ENCODE measurements around the gene KLRC4. TPM values are rescaled to one million over a fixed set of nuclear protein-coding genes. Genes with fewer than 3 reads are reported as not detected.

The KLRC4 gene
- total and polyA plus RNA-seq, 2 of the 4 experiments (the other 2 are of a cell fraction) = not detected

GRCh38 chr12:10457760-10458159, 48.2 kb upstream of the KLRC4 start:
- Histone ChIP-seq H2AFZ (replicated peaks; ENCODE audit: low read length, poor library complexity) (no peak overlapping the region), H4K8ac (ENCODE audit: low read depth in 2 of 2, low read length in 2 of 2) (no peak overlapping the region), H3K36me3 (ENCODE audit: control insufficient read depth, insufficient read depth, low read length) (no peaks in the 10 kb centered on the region), H3K4me2 (ENCODE audit: low read depth, low read length) (no peak overlapping the region), H3K23ac (ENCODE audit: low read depth, low read length) (no peak overlapping the region), H3K4me1 (ENCODE audit: control insufficient read depth, insufficient read depth, low read length) (no peaks in the 10 kb centered on the region), H3K27ac (ENCODE audit: insufficient read depth, low read length) (no peak overlapping the region), H3K9me3 (ENCODE audit: control insufficient read depth, insufficient read depth, low read length) (peaks cover 6% of the 10 kb centered on the region), H2AK5ac (ENCODE audit: low read depth, low read length) (no peak overlapping the region), H3K79me1 (ENCODE audit: low read depth in 1 of 2, low read length in 2 of 2) (no peaks in the 10 kb centered on the region), H2AK9ac (replicated peaks; ENCODE audit: low read depth, low read length, poor library complexity) (no peak overlapping the region), H4K20me1 (ENCODE audit: insufficient read depth, low read length) (no peaks in the 10 kb centered on the region), H4K91ac (ENCODE audit: insufficient read depth, low read depth, low read length) (no peak overlapping the region), H3K4me3 (ENCODE audit: insufficient read depth, low read depth, low read length) (no peak overlapping the region), H3K14ac (replicated peaks; ENCODE audit: low read depth, low read length) (no peak overlapping the region), H3K9ac (ENCODE audit: low read depth, low read length) (no peak overlapping the region), H2BK120ac (ENCODE audit: low read depth, low read length) (no peak overlapping the region), H3K18ac (ENCODE audit: low read depth, low read length) (no peak overlapping the region), H2BK20ac (ENCODE audit: low read depth, low read length) (no peak overlapping the region), H2BK15ac (ENCODE audit: low read depth, low read length) (no peak overlapping the region), H3K4ac (ENCODE audit: low read depth, low read length) (no peak overlapping the region), H3K56ac (ENCODE audit: extremely low read depth, insufficient read depth, low read length) (no peak overlapping the region), H2BK5ac (ENCODE audit: low read depth, low read length, poor library complexity, severe bottlenecking) (no peak overlapping the region), H4K5ac (ENCODE audit: low read depth, low read length) (no peak overlapping the region), H3K9me1 (ENCODE audit: insufficient read depth, low read length) (no peaks in the 10 kb centered on the region), H3K27me3 (ENCODE audit: control insufficient read depth, insufficient read depth, low read length) (peaks cover 2% of the 10 kb centered on the region; the same call in 1 of the 2 replicates)
- dilution Hi-C loops (cut with HindIII; ENCODE audit: low sequenced_read_pairs, unreplicated experiment) (no loop called here), intact Hi-C loops (cut with micrococcal nuclease) (loop anchor here (10.0 kb wide), 1 partner anchor 53 kb away; the partner anchor contains the start of gene KLRC4), in situ Hi-C loops (cut with MboI; ENCODE audit: low sequenced_read_pairs) (no loop called here)
- ATAC-seq (ENCODE audit: low read depth) (no peak), DNase-seq (no peak)
- POLR2A ChIA-PET (ENCODE audit: unreplicated experiment) = no interaction called here
- TF ChIP-seq USF2 (IDR thresholded peaks at IDR 0.05; ENCODE audit: low read depth, low read length) = no peak
- no peak for TF ChIP-seq RAD21 (IDR thresholded peaks at IDR 0.05; ENCODE audit: low read length)
- TF ChIP-seq SMC3 (IDR thresholded peaks at IDR 0.05; ENCODE audit: low read depth, low read length) = no peak
- no peak for TF ChIP-seq MAFK (IDR thresholded peaks at IDR 0.05; ENCODE audit: low read depth, low read length)
- TF ChIP-seq CHD1 (IDR thresholded peaks at IDR 0.05; ENCODE audit: low read depth, low read length) = no peak
- TF ChIP-seq NFE2L2 (IDR thresholded peaks at IDR 0.05; ENCODE audit: low read depth, low read length) = no peak
- no peak for TF ChIP-seq RFX5 (IDR thresholded peaks at IDR 0.05; ENCODE audit: low read depth, low read length)
- TF ChIP-seq ELK1 (IDR thresholded peaks at IDR 0.05; ENCODE audit: borderline replicate concordance, low read depth, low read length) = no peak
- no peak for TF ChIP-seq RCOR1 (IDR thresholded peaks at IDR 0.05; ENCODE audit: insufficient replicate concordance, low read length)
- no peak for TF ChIP-seq CEBPB (IDR thresholded peaks at IDR 0.05; ENCODE audit: low read depth, low read length)
- TF ChIP-seq, protein P1, sequence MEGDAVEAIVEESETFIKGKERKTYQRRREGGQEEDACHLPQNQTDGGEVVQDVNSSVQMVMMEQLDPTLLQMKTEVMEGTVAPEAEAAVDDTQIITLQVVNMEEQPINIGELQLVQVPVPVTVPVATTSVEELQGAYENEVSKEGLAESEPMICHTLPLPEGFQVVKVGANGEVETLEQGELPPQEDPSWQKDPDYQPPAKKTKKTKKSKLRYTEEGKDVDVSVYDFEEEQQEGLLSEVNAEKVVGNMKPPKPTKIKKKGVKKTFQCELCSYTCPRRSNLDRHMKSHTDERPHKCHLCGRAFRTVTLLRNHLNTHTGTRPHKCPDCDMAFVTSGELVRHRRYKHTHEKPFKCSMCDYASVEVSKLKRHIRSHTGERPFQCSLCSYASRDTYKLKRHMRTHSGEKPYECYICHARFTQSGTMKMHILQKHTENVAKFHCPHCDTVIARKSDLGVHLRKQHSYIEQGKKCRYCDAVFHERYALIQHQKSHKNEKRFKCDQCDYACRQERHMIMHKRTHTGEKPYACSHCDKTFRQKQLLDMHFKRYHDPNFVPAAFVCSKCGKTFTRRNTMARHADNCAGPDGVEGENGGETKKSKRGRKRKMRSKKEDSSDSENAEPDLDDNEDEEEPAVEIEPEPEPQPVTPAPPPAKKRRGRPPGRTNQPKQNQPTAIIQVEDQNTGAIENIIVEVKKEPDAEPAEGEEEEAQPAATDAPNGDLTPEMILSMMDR (conservative IDR thresholded peaks at IDR 0.05; ENCODE audit: low read depth, low read length) = no peak
- TF ChIP-seq FOS (IDR thresholded peaks at IDR 0.05; ENCODE audit: low read depth, low read length) = no peak
- TF ChIP-seq MAZ (IDR thresholded peaks at IDR 0.05; ENCODE audit: borderline replicate concordance, low read depth, low read length) = no peak
- no peak for TF ChIP-seq POLR2A (IDR thresholded peaks at IDR 0.05; ENCODE audit: low read depth, low read length)
- no peak for TF ChIP-seq MXI1 (IDR thresholded peaks at IDR 0.05; ENCODE audit: borderline replicate concordance, low read depth, low read length)
- TF ChIP-seq BHLHE40 (IDR thresholded peaks at IDR 0.05; ENCODE audit: low read depth, low read length) = no peak
- CTCF ChIA-PET = no interaction called here
- WGBS, 2 experiments (ENCODE audit: extremely low coverage in 2 of 2, insufficient read length in 1 of 2) = no CpG with 5 or more reads among the region's 3 CpGs
- no TSS peak for BruUV-seq (replicated peaks)

Measured in IMR-90 (cell line).